SKM-1 (cell line): ENCODE measurements around the gene AARSD1.
"Not testable (repeated sequence)": the region's sequence is repeated elsewhere in the genome, so short reads cannot be mapped to it uniquely, and the experiment has no call there.

ENCODE experiments used
- DNase-seq: peaks from one replicate; lab custom pipeline; 2025; ENCODE audit not compliant: unreplicated experiment; lab: John Stamatoyannopoulos, UW

AARSD1 gene

DNA sequence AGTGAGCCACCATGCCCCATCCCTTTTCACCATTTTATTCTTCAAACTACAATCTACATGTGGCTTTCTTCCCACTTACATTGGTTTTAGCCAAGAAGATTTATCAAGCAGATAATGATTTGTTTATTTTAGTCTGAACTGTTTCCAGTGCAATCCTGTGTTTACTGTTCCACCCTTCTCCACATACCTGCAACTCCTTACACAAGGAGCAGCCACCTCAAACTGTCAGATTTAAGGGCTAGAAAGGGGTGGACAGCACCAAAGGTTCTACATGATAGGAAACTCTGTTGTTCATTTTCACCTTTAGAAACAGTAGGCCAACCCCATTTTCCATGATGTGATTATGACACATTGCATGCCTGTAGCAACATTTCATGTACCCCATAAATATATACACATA is 18.0 kb upstream of the AARSD1 start:
- DNase-seq = no peak

DNA sequence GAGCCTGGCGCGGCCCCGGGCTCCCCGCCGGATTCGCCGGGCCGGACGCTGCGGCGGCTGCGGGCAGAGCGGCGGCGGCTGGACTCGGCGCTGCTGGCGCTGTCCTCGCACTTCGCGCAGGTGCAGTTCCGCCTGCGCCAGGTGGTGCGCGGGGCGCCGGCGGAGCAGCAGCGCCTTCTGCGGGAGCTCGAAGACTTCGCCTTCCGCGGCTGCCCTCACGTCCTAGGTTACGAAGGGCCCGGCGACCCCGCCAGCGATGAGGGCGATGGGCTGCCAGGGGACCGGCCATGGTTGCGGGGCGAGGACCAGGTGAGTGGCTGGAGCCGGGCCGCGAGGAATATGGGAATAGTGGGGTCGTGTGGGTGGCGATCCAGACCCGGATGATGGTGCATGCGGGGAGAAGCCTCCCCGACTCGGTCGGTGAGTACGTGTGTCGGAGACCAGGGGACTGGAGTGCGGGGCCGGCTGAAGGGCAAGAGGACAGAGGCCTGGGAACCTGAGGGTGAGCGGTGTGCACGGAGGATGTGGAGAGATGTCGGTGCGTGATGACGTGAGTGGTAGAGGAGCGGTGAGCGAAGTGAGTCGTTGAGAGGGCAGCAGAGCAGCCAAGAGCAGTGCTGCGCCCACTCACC is 16.6 kb upstream of the AARSD1 start:
- no peak for DNase-seq

DNA sequence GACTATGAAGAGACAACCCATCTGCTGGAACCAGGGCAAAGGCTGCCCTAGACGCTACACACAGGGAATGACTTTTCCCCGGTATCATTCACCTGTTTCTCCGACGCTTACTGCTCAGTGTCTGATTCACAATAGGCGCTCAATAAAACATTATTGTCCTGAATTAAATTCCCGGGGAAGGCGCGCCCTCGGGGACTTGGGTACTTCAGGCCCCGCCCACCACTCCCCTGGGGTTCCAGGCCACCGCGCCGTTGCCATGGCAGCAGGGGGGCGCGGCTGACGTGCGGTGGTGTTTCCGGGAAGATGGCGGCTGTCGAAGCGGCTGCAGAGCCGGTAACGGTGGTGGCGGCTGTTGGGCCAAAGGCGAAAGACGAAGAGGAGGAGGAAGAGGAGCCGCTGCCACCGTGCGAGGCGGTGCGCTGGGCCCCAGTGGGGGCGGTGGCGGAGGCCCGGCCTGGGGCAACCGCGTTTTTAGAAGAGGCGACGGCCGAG is 16.1 kb upstream of the AARSD1 start, which contains the start of gene RUNDC1:
RUNDC1 (plus strand) TSS at position 292 of the 492 bp plus-strand sequence; CDS start at position 304, 12 bp downstream.
- no peak for DNase-seq

DNA sequence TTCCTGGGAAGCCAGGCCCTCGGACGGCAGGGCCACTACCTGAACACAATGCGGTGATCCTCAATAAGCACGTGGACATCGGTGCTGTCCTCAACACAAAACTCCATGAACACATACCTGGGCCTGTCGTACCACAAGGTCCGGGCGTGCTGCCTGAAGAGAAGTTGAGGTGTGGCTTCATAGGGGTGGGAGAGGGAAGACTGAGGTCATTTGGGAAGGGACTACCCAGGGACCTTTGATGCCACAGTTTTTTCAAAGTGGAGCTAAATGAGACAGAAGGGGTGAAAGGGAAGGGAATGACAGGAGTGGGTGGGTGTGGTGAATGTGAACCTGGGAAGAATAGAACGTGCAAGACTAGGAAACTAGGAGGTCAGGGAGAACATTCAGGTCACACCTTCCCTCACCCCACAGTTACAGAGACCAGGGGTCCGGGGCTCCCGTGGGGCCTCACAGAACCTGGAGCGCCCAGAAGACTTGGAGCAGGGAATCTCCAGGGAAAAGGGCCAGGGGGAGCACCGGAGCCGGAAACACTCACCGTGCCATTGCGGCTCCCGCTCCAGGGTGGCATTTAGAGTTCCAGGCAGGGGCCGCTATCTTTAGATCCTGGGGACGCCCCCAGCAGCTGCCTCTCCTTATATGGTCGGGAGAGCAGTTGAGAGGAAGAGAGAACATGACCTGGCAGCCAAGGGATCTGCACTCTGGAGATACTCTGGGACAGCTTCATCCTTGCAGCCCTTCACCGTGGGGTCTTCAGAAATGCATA is 15.4 kb upstream of the AARSD1 start, which contains the start of gene PTGES3L:
PTGES3L (minus strand) TSS at position 570 of the 763 bp plus-strand sequence; CDS start at position 543, 27 bp downstream.
- no peak for DNase-seq

GRCh38 chr17:42975701-42976100 is 11.4 kb upstream of the AARSD1 start:
- DNase-seq = not testable (repeated sequence)

GRCh38 chr17:42975265-42975664 is 11.0 kb upstream of the AARSD1 start:
- DNase-seq = no peak

- DNase-seq = not testable (repeated sequence)
These were observed 9.1 kb upstream of the AARSD1 start for GRCh38 chr17:42973323-42973722.

DNA sequence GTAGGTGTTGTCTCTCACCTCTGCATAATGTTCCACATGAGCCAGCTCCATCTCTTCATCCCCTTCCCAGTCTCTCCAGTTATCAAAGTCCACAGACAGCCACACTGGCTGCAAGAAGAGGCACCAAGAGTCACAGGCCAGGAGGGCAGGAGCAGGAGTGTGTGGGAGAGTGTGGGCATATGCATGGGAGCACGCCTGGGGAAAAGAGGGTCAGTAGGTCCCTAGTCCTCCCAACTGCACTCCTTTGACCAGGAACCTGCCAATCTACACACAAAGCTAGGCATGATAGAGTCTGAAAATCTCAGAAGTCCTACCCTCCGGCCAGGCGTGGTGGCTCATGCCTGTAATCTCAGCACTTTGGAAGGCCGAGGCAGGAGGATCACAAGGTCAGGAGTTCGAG is 7.3 kb upstream of the AARSD1 start:
- no peak for DNase-seq

- DNase-seq = no peak
These were observed 4.8 kb upstream of the AARSD1 start for GRCh38 chr17:42969001-42969581.

DNA sequence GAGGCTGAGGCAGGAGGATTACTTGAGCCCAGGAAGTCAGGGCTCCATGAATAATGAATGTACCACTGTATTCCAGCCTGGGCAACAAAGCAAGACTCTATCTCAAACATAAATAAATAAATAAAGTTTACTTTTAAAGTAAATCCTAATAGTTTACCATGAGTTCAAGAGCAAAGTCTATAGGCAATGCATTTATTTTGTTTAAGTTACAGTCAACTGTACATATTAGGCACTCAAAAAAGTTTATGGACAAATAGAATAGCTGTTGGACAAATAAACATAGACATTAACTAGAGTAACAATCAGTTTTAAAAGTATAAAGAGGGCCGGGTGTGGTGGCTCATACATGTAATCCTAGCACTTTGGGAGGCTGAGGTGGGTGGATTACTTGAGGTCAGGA is 3.7 kb upstream of the AARSD1 start:
- DNase-seq = no peak

DNA sequence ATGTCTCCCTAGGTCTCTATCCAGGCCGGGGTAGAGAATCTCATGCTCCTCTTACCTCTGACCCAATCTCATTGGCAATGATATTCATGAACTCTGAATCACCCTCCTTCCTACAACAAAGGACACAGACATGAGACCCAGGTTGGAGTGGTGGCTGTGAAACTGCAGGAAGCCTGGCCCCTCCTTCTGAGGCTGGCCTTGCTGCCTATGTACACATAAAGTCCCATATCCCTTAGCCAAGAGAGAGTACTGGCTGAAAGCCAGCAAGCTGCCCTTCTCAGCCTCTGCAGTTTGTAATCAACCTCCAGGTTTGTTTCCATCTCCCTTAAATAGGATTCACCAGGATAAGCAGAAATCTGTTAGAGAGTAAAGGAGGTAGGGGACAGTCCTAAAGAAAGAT is 10.6 kb downstream of the AARSD1 start:
- DNase-seq = no peak

DNA sequence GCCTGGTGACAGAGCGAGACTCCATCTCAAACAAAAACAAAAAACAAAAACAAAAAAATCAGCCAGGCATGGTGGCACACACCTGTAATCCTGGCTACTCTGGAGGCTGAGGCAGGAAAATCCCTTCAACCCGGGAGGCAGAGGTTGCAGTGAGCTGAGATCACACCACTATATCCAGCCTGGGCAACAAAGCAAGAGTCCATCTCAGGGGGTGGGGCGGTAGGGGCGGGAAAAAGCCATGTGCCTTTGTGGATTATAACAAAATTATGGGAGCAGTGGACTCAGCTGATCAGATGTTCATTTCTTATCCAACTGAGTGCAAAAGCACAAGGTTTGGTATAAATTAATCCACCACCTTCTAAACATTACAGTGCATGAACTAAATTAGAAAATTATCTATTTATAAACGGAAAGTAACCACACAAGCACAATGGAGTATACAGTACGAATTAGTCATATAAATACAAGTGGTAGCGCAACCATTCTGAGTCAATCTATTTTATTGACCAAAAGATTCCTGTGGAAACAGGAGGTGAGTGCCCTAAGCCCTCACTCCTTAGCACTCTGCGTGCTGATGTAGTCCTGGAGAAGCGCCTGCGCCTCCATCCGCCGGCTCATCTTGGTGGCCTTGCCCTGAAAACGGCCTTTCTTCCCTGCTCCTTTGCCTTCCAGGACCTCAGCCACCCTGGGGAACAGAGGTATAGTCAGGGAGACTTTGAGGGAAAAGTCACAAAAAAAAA is 14.0 kb downstream of the AARSD1 start:
- DNase-seq = no peak

DNA sequence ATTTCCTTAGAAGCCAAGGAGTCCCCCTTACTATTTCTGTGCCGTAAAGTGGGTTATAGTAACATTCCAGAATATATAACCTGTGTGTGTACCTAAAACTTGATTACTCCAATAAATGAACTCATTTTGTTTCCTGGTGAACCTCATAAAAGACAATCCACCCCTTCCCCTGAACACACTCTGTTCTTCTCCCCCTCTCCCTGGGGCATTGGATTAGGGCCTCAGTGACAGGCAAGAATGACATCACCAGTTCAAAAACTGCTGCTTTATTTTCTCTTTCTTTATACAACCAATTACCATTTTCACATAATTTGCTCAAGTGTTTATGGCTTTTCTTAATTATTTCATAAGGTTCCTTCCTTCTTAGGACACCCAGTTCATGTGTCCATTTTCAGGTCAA is 17.4 kb downstream of the AARSD1 start:
- DNase-seq = no peak

- no peak for DNase-seq
These were observed 20.0 kb downstream of the AARSD1 start for GRCh38 chr17:42944211-42944610.

- peak; percentile 11 for DNase-seq
These were observed 26.3 kb downstream of the AARSD1 start for GRCh38 chr17:42937712-42938596.

DNA sequence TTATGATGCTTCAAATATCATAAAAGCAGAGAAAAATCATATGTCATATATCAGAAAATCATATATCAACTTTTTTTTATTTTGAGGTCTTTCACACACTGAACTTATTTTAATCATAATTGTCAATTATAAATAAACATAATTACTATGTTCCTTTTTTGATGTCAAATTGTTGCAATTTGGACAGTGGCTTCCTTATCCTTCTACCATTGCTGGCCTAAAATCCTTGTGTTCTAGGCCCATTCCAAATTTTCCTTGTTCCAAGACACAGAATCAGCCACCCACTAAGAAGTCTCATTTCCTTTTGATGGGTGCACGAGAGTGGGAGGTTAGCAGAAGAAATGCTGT is 34.8 kb downstream of the AARSD1 start:
- DNase-seq = no peak

GRCh38 chr17:42928714-42929496 is 35.3 kb downstream of the AARSD1 start:
- DNase-seq = peak; percentile 62

- DNase-seq = no peak
These were observed 39.4 kb downstream of the AARSD1 start for GRCh38 chr17:42924891-42925290.

DNA sequence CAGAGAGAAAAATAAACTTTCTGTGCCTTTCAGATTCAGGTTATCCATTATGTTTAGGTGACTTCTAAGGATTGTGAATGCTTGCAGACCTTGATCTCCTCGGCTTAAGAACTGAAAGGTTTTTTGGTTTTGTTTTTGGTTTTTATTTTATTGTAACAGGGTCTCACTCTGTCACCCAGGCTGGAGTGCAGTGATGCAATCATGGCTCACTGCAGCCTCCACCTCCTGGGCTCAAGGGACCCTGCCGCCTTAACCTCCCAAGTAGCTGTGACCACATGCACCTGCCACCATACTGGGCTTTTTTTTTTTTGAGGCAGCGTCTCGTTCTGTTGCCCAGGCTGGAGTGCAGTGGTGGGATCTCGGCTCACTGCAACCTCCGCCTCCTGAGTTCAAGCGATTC is 40.8 kb downstream of the AARSD1 start:
- DNase-seq = not testable (repeated sequence)

- DNase-seq = no peak
These were observed 42.0 kb downstream of the AARSD1 start for GRCh38 chr17:42922294-42922693.
